Measurements from ENCODE around the gene NUDT14. TPM values are rescaled to one million over a fixed set of nuclear protein-coding genes. Genes with fewer than 3 reads are reported as not detected.

NUDT14 gene
- total RNA-seq, 1 experiment from 2014 or later = 75.3 TPM

- H3K9me3 ChIP-seq (ENCODE audit: control insufficient read depth, insufficient read depth, low read depth, low read length) = no peaks in the 10 kb centered on the region
- no peak for ATAC-seq
- intact Hi-C loops (cut with micrococcal nuclease; ENCODE audit: unreplicated experiment) (no loop called here), in situ Hi-C loops (cut with HindIII; ENCODE audit: low pct_unique_long_range_greater_than_20kb, low sequenced_read_pairs) (no loop called here)
- no peak for TF ChIP-seq REST (IDR thresholded peaks at IDR 0.05; ENCODE audit: insufficient read depth in 1 of 2, low read depth in 2 of 2, low read length in 1 of 2)
- no peak for TF ChIP-seq SIN3A (IDR thresholded peaks at IDR 0.05; ENCODE audit: borderline replicate concordance, insufficient read depth, low read depth, low read length)
- TF ChIP-seq CTCF (IDR thresholded peaks at IDR 0.05) = no peak
- H3K4me3 ChIP-seq (ENCODE audit: low read depth in 2 of 2, low read length in 2 of 2) = no peak overlapping the region
- no peaks in the 10 kb centered on the region for H3K36me3 ChIP-seq (ENCODE audit: control insufficient read depth, insufficient read depth, low read length)
- no TSS peak for BruUV-seq (replicated peaks)
- no peaks in the 10 kb centered on the region for H3K27me3 ChIP-seq (ENCODE audit: control insufficient read depth, insufficient read depth, low read length)
- ChIA-PET CTCF (no interaction called here), POLR2A (interaction anchor here (0.6 kb wide), 1 partner anchor 121 kb away, joined by 3 read pairs; no protein-coding TSS in a partner anchor)
- peaks cover 3% of the 10 kb centered on the region; the same call in 1 of the 2 replicates for H3K4me1 ChIP-seq (ENCODE audit: control insufficient read depth, insufficient read depth, low read length)
- H3K27ac ChIP-seq (ENCODE audit: low read length) = no peak overlapping the region
- no peak for DNase-seq (ENCODE audit: low read depth, low spot score)
Observed at GRCh38 chr14:105158794-105159193, 22.3 kb downstream of the NUDT14 start.

DNA sequence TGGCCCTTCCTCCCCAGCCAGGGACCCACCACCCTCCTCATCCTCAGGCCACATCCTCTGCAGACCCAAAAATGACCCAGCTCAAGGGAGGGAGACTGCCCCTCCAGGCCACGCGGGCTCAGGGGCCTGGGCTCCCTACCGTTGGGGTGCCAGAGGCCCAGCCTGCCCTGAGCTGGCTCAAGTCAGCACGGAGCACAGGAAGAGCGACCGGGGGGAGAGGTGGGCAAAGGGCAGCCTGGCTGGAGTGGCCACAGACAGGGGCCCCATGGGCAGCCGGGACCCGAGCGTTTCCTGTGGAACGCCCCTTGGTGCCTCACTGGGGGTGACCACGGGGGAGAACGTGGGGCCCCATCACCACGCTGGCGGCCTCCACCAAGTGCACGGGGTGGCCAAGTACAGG lies 23.2 kb downstream of the NUDT14 start:
- BruUV-seq (replicated peaks) = no TSS peak
- ChIA-PET CTCF (no interaction called here), POLR2A (no interaction called here)
- DNase-seq (ENCODE audit: low read depth, low spot score) (no peak), ATAC-seq (no peak)
- Histone ChIP-seq H3K4me1 (ENCODE audit: control insufficient read depth, insufficient read depth, low read length) (no peaks in the 10 kb centered on the region; the same call in 1 of the 2 replicates), H3K9me3 (ENCODE audit: control insufficient read depth, insufficient read depth, low read depth, low read length) (no peaks in the 10 kb centered on the region), H3K27ac (ENCODE audit: low read length) (no peak overlapping the region), H3K36me3 (ENCODE audit: control insufficient read depth, insufficient read depth, low read length) (no peaks in the 10 kb centered on the region), H3K27me3 (ENCODE audit: control insufficient read depth, insufficient read depth, low read length) (no peaks in the 10 kb centered on the region), H3K4me3 (ENCODE audit: low read depth in 2 of 2, low read length in 2 of 2) (no peak overlapping the region)
- TF ChIP-seq SIN3A (IDR thresholded peaks at IDR 0.05; ENCODE audit: borderline replicate concordance, insufficient read depth, low read depth, low read length) (no peak), POLR2AphosphoS5 (IDR thresholded peaks at IDR 0.05; ENCODE audit: low read depth, low read length) (no peak), TCF7L2 (IDR thresholded peaks at IDR 0.05; ENCODE audit: low read depth, low read length) (no peak)
- intact Hi-C loops (cut with micrococcal nuclease; ENCODE audit: unreplicated experiment) = no loop called here
- in situ Hi-C loops (cut with HindIII; ENCODE audit: low pct_unique_long_range_greater_than_20kb, low sequenced_read_pairs) = no loop called here

DNA sequence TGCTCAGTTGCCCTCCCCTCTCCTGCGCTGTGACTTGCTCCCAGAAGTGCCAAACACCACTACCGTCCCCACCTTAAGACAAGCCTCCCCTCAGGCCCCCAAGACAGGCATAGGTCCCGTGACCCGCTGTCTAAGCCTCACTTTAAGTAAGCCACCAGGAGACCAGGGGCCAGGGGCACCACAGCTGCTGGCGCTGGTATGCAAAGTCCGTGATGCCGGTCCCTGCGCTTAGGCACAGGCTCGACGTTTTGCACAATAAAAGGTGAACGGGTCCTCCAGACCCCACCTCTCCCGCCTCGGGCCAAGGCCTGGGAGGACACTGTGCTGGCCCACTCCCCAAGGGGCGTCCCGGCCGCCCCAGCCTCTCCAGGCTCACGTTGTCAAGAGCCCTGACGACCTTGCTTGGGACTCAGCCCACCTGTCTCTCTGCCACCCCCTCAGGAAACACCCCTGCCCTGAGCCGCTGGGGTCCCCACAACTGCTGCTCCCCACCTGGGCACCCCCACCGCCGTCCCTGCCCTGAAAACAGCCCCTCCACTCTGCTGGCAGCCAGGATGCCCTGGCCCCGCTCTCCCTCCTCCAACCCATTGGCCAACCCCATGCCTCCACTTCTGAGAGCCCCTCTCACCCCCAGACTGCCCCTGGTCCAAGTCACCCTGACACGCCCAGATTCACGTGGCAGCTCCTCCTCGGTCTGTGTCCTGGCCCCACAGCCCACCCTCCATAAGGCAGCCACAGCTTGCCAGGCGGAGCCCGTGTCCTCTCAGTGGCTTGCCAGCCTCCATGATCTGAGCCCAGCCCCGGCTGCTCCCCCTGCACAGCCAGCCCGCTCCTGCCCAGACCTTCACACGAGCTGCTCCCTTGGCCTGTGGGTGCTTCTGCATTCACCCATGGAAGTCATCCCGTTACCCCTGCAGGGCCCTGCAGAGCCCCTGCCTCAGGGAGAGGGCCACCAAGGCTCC lies 24.4 kb downstream of the NUDT14 start:
- ChIA-PET POLR2A (no interaction called here), CTCF (no interaction called here)
- H3K4me3 ChIP-seq (ENCODE audit: low read depth in 2 of 2, low read length in 2 of 2) = no peak overlapping the region
- in situ Hi-C loops (cut with HindIII; ENCODE audit: low pct_unique_long_range_greater_than_20kb, low sequenced_read_pairs) (no loop called here), intact Hi-C loops (cut with micrococcal nuclease; ENCODE audit: unreplicated experiment) (no loop called here)
- H3K36me3 ChIP-seq (ENCODE audit: control insufficient read depth, insufficient read depth, low read length) = no peaks in the 10 kb centered on the region
- H3K27me3 ChIP-seq (ENCODE audit: control insufficient read depth, insufficient read depth, low read length) = no peaks in the 10 kb centered on the region
- ATAC-seq = no peak
- H3K9me3 ChIP-seq (ENCODE audit: control insufficient read depth, insufficient read depth, low read depth, low read length) = no peaks in the 10 kb centered on the region
- TF ChIP-seq SIN3A (IDR thresholded peaks at IDR 0.05; ENCODE audit: borderline replicate concordance, insufficient read depth, low read depth, low read length) (no peak), TCF7L2 (IDR thresholded peaks at IDR 0.05; ENCODE audit: low read depth, low read length) (no peak), CTCF (IDR thresholded peaks at IDR 0.05) (no peak), REST (IDR thresholded peaks at IDR 0.05; ENCODE audit: insufficient read depth in 1 of 2, low read depth in 2 of 2, low read length in 1 of 2) (no peak), POLR2AphosphoS5 (IDR thresholded peaks at IDR 0.05; ENCODE audit: low read depth, low read length) (no peak)
- BruUV-seq (replicated peaks) = no TSS peak
- no peak for DNase-seq (ENCODE audit: low read depth, low spot score)
- no peaks in the 10 kb centered on the region for H3K4me1 ChIP-seq (ENCODE audit: control insufficient read depth, insufficient read depth, low read length)
- H3K27ac ChIP-seq (ENCODE audit: low read length) = no peak overlapping the region
